ENCODE measurements around the gene GRHPR. TPM values are rescaled to one million over a fixed set of nuclear protein-coding genes. Genes with fewer than 3 reads are reported as not detected.
"Not testable (repeated sequence)": the region's sequence is repeated elsewhere in the genome, so short reads cannot be mapped to it uniquely, and the experiment has no call there.

The GRHPR gene
- total RNA-seq, 4 donors from 2014 or later: 81.7 to 135 (median 112) TPM

- Histone ChIP-seq H3K27ac (peak overlapping the region; percentile 71 to 85), H3K4me1 (peaks cover 4 to 12% of the 10 kb centered on the region in 2 donors), H3K4me3 (peak overlapping the region; percentile 88 to 94), H3K36me3 (no peaks in the 10 kb centered on the region), H3K9me3 (no peaks in the 10 kb centered on the region), H3K27me3 (no peaks in the 10 kb centered on the region)
- DNase-seq: no peak
- intact Hi-C loops (cut with DNase I; ENCODE audit: low total_unique reads): no loop called here
- TF ChIP-seq CTCF (IDR thresholded peaks at IDR 0.05) (no peak), POLR2A (IDR thresholded peaks at IDR 0.05) (no peak)
These were observed 595 bp upstream of the GRHPR start for GRCh38 chr9:37421914-37422288.

- H3K4me1 ChIP-seq: peaks cover 4 to 12% of the 10 kb centered on the region in 2 donors
- DNase-seq: no peak
- H3K27ac ChIP-seq: no peak overlapping the region
- intact Hi-C loops (cut with DNase I; ENCODE audit: low total_unique reads): no loop called here
- peak overlapping the region; percentile 88 to 94 for H3K4me3 ChIP-seq
- no peaks in the 10 kb centered on the region for H3K9me3 ChIP-seq
- TF ChIP-seq POLR2A (IDR thresholded peaks at IDR 0.05) (no peak), CTCF (IDR thresholded peaks at IDR 0.05) (no peak)
- no peaks in the 10 kb centered on the region for H3K27me3 ChIP-seq
- H3K36me3 ChIP-seq: no peaks in the 10 kb centered on the region
These were observed 1.0 kb downstream of the GRHPR start for GRCh38 chr9:37423508-37423907.

- no peak overlapping the region for H3K27ac ChIP-seq
- no peaks in the 10 kb centered on the region for H3K27me3 ChIP-seq
- no peaks in the 10 kb centered on the region for H3K36me3 ChIP-seq
- no peaks in the 10 kb centered on the region for H3K9me3 ChIP-seq
- DNase-seq: no peak
- TF ChIP-seq CTCF (IDR thresholded peaks at IDR 0.05) (no peak), POLR2A (IDR thresholded peaks at IDR 0.05) (no peak)
- intact Hi-C loops (cut with DNase I; ENCODE audit: low total_unique reads): no loop called here
- no peak overlapping the region for H3K4me3 ChIP-seq
- peaks cover 4 to 12% of the 10 kb centered on the region in 2 donors for H3K4me1 ChIP-seq
These were observed 1.7 kb downstream of the GRHPR start for GRCh38 chr9:37424204-37424685.

GRCh38 chr9:37424686-37425297, 2.3 kb downstream of the GRHPR start:
- no peak for DNase-seq
- TF ChIP-seq POLR2A (IDR thresholded peaks at IDR 0.05) (no peak), CTCF (IDR thresholded peaks at IDR 0.05) (no peak)

DNA sequence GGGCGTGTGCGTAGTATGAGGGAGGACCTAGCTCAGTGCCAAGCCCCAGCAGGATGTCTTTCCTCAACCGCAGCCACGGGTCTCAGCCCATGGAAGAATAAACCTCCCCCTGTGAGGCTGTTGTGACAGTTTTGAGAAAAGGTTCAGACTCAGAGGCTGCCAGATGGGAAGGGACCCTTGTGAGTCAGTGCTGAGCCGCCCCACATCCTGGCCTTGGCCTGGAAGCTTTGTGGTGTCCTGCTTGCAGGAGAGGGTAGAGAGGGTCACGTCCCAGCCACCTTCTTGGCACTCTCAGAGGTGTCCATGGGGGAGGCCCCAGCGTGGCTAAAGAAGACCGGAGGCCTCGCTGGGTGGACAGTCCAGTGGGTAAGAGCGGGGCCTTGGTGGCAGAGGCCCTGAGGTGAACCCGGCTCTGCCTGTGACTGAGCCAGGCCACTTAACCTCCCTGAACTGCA, 2.8 kb downstream of the GRHPR start:
- no peaks in the 10 kb centered on the region for H3K27me3 ChIP-seq
- no peak overlapping the region for H3K27ac ChIP-seq
- no peak overlapping the region for H3K4me3 ChIP-seq
- TF ChIP-seq POLR2A (IDR thresholded peaks at IDR 0.05) (no peak), CTCF (IDR thresholded peaks at IDR 0.05) (no peak)
- no peaks in the 10 kb centered on the region for H3K36me3 ChIP-seq
- H3K9me3 ChIP-seq: no peaks in the 10 kb centered on the region
- intact Hi-C loops (cut with DNase I; ENCODE audit: low total_unique reads): no loop called here
- DNase-seq: no peak
- peaks cover 4 to 12% of the 10 kb centered on the region in 2 donors for H3K4me1 ChIP-seq

More at GRCh38 chr9:37424686-37425297, 2.3 kb downstream of the GRHPR start:
- H3K9me3 ChIP-seq: no peaks in the 10 kb centered on the region
- H3K27me3 ChIP-seq: no peaks in the 10 kb centered on the region
- peaks cover 4 to 12% of the 10 kb centered on the region in 2 donors for H3K4me1 ChIP-seq
- intact Hi-C loops (cut with DNase I; ENCODE audit: low total_unique reads): no loop called here
- H3K27ac ChIP-seq: no peak overlapping the region
- H3K36me3 ChIP-seq: no peaks in the 10 kb centered on the region
- no peak overlapping the region for H3K4me3 ChIP-seq

DNA sequence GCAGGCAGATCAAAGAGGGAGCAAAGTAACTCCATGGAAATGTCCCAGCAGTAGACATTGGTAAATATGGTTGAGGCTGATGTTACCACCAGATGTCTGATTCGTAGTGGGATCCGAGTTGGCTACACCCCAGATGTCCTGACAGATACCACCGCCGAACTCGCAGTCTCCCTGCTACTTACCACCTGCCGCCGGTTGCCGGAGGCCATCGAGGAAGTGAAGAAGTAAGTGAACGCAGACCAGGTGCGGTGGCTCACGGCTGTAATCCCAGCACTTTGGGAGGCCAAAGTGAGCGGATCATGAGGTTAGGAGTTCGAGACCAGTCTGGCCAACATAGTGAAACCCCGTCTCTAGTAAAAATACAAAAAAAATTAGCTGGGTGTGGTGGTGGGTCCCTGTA, 3.9 kb downstream of the GRHPR start:
- intact Hi-C loops (cut with DNase I; ENCODE audit: low total_unique reads); H3K9me3 ChIP-seq; H3K4me3 ChIP-seq; H3K27ac ChIP-seq; H3K36me3 ChIP-seq; H3K27me3 ChIP-seq; DNase-seq: not testable (repeated sequence)
- H3K4me1 ChIP-seq: peaks cover 4 to 12% of the 10 kb centered on the region in 2 donors
